RCC 7860 (cell line): ENCODE results near the gene SH3RF3.

Experiments
- DNase-seq: peaks from one replicate; pipeline ENCODE4 v3.0.0-alpha.2; 2015; ENCODE audit warnings: low spot score
- FAIRE-seq: peaks from 2 replicates; lab custom pipeline; 2012; peaks lifted over from hg19 to GRCh38; lab: Jason Lieb, UNC

Gene SH3RF3

GRCh38 chr2:109297566-109298490, 168.8 kb downstream of the SH3RF3 start:
- FAIRE-seq = no peak
- no peak for DNase-seq

GRCh38 chr2:109298851-109299250, 169.8 kb downstream of the SH3RF3 start:
- no peak for FAIRE-seq
- no peak for DNase-seq

- no peak for DNase-seq
- no peak for FAIRE-seq
These were observed 170.5 kb downstream of the SH3RF3 start for GRCh38 chr2:109299536-109299935.

- DNase-seq (no peak), FAIRE-seq (no peak)
These were observed 171.6 kb downstream of the SH3RF3 start for GRCh38 chr2:109300582-109300981.

GRCh38 chr2:109301746-109302145, 172.7 kb downstream of the SH3RF3 start:
- no peak for FAIRE-seq
- DNase-seq = no peak

GRCh38 chr2:109302319-109302718, 173.3 kb downstream of the SH3RF3 start:
- no peak for FAIRE-seq
- no peak for DNase-seq

- DNase-seq (no peak), FAIRE-seq (no peak)
These were observed 175.2 kb downstream of the SH3RF3 start for GRCh38 chr2:109304242-109304641.

GRCh38 chr2:109304731-109305470, 175.9 kb downstream of the SH3RF3 start:
- FAIRE-seq (no peak), DNase-seq (no peak)

- FAIRE-seq = no peak
- no peak for DNase-seq
These were observed 176.6 kb downstream of the SH3RF3 start for GRCh38 chr2:109305490-109306167.

- FAIRE-seq (no peak), DNase-seq (no peak)
These were observed 177.2 kb downstream of the SH3RF3 start for GRCh38 chr2:109306190-109306589.

GRCh38 chr2:109311771-109312170, 182.8 kb downstream of the SH3RF3 start:
- DNase-seq = no peak
- no peak for FAIRE-seq

GRCh38 chr2:109312902-109313301, 183.9 kb downstream of the SH3RF3 start:
- DNase-seq (no peak), FAIRE-seq (no peak)

- DNase-seq (no peak), FAIRE-seq (no peak)
These were observed 184.3 kb downstream of the SH3RF3 start for GRCh38 chr2:109313343-109313742.

GRCh38 chr2:109316091-109316490, 187.1 kb downstream of the SH3RF3 start:
- FAIRE-seq = no peak
- no peak for DNase-seq

GRCh38 chr2:109317471-109318095, 188.6 kb downstream of the SH3RF3 start:
- DNase-seq (no peak), FAIRE-seq (no peak)

GRCh38 chr2:109318150-109318948, 189.3 kb downstream of the SH3RF3 start:
- FAIRE-seq (no peak), DNase-seq (no peak)

GRCh38 chr2:109318949-109319342, 189.9 kb downstream of the SH3RF3 start:
- FAIRE-seq = no peak
- no peak for DNase-seq

- DNase-seq = no peak
- no peak for FAIRE-seq
These were observed 191.4 kb downstream of the SH3RF3 start for GRCh38 chr2:109320195-109320922.

- no peak for DNase-seq
- no peak for FAIRE-seq
These were observed 192.6 kb downstream of the SH3RF3 start for GRCh38 chr2:109321570-109321969.
